ENCODE results near the gene PDPN. TPM values are rescaled to one million over a fixed set of nuclear protein-coding genes. Genes with fewer than 3 reads are reported as not detected.

The PDPN gene
- total RNA-seq, 3 donors from 2014 or later, result 18.1 to 38.8 (median 29.2) TPM

DNA sequence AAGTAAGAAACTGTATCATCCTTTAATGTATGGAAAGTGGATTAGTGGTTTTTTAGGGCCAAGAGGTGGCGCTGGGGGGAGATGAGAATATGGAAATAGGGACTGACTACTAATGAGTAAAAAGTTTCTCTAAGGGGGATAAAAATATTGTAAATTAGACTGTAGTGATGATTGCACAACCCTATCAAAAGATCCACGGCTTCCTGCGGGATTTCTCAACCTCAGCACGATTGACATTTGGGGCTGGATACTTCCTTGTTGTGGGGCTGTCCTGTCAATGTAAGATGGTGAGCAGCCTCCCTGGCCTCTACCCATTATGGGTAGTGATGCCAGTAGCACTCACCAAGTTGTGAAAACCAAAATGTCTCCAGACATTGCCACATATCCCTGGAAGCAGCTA is 80.3 kb downstream of the PDPN start:
- H3K4me1 ChIP-seq, result no peaks in the 10 kb centered on the region
- H3K4me3 ChIP-seq, result no peak overlapping the region
- no peaks in the 10 kb centered on the region for H3K36me3 ChIP-seq
- no peak for DNase-seq (ENCODE audit: low spot score in 2 of 2)
- intact Hi-C loops (cut with DNase I; ENCODE audit: low total_unique reads), result no loop called here
- H3K9me3 ChIP-seq, result no peaks in the 10 kb centered on the region
- H3K27me3 ChIP-seq, result no peaks in the 10 kb centered on the region
- no peak overlapping the region for H3K27ac ChIP-seq
- TF ChIP-seq, protein P1, sequence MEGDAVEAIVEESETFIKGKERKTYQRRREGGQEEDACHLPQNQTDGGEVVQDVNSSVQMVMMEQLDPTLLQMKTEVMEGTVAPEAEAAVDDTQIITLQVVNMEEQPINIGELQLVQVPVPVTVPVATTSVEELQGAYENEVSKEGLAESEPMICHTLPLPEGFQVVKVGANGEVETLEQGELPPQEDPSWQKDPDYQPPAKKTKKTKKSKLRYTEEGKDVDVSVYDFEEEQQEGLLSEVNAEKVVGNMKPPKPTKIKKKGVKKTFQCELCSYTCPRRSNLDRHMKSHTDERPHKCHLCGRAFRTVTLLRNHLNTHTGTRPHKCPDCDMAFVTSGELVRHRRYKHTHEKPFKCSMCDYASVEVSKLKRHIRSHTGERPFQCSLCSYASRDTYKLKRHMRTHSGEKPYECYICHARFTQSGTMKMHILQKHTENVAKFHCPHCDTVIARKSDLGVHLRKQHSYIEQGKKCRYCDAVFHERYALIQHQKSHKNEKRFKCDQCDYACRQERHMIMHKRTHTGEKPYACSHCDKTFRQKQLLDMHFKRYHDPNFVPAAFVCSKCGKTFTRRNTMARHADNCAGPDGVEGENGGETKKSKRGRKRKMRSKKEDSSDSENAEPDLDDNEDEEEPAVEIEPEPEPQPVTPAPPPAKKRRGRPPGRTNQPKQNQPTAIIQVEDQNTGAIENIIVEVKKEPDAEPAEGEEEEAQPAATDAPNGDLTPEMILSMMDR (IDR thresholded peaks at IDR 0.05), result no peak
- no peak for TF ChIP-seq POLR2AphosphoS5 (IDR thresholded peaks at IDR 0.05)
- TF ChIP-seq POLR2A (IDR thresholded peaks at IDR 0.05), result no peak

DNA sequence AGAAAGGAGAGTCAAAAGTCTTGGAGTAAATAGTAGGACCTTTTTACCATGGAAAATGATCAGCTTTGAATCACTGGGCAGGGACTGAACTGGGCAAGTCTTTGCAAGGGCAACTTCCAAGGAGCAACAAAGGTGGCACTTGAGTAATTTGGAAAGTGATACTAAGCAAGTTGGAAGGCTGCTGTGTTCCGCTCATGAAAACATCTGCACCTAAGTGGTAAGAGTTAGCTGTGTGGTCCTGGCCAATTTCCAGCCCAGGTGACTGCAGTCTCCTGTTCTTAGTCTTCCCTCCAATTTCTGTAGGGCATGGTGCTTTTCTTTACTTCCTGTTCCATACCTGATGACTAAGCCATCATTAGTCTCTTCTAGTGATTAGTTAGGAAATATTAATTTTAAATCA is 80.8 kb downstream of the PDPN start:
- Histone ChIP-seq H3K36me3 (no peaks in the 10 kb centered on the region), H3K4me3 (no peak overlapping the region), H3K4me1 (no peaks in the 10 kb centered on the region), H3K9me3 (no peaks in the 10 kb centered on the region), H3K27me3 (no peaks in the 10 kb centered on the region), H3K27ac (no peak overlapping the region)
- intact Hi-C loops (cut with DNase I; ENCODE audit: low total_unique reads), result no loop called here
- peak in 1 of 2 donors; percentile 76 for DNase-seq (ENCODE audit: low spot score in 2 of 2)
- no peak for TF ChIP-seq POLR2AphosphoS5 (IDR thresholded peaks at IDR 0.05)
- no peak for TF ChIP-seq POLR2A (IDR thresholded peaks at IDR 0.05)
- TF ChIP-seq, protein P1 (IDR thresholded peaks at IDR 0.05), result no peak

DNA sequence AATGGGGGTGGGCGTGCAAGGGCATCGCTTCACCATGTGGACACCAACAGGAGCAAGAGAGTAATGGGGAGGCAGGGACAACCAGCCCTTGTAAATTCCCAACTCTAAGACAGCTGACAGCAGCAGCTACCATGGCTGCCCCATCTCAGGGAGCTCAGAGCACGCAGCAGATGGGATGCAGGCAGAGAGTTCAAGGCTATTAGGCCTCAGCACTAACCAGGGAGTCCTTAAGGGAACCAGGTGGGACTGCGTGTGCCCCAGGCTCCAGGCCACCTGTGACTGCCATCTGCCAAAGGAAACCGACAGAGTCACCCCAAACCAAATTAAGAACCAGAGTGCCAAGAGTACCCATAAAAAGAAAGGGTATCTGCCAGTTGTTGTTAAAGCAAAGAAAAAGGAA is 82.7 kb downstream of the PDPN start:
- no peak overlapping the region for H3K4me3 ChIP-seq
- no peaks in the 10 kb centered on the region for H3K36me3 ChIP-seq
- no peaks in the 10 kb centered on the region for H3K4me1 ChIP-seq
- TF ChIP-seq POLR2A (IDR thresholded peaks at IDR 0.05), result no peak
- TF ChIP-seq, protein P1 (IDR thresholded peaks at IDR 0.05), result no peak
- TF ChIP-seq POLR2AphosphoS5 (IDR thresholded peaks at IDR 0.05), result no peak
- no peaks in the 10 kb centered on the region for H3K27me3 ChIP-seq
- peak overlapping the region in 1 of 2 donors; percentile 35 for H3K27ac ChIP-seq
- H3K9me3 ChIP-seq, result no peaks in the 10 kb centered on the region
- intact Hi-C loops (cut with DNase I; ENCODE audit: low total_unique reads), result no loop called here
- no peak for DNase-seq (ENCODE audit: low spot score in 2 of 2)

Other genes with a start within 250 kb of the PDPN start
- gene PRAMEF14, start 236.7 kb upstream of the PDPN start, total RNA-seq, result not detected
- not detected for gene PRAMEF19, start 211.9 kb upstream of the PDPN start, total RNA-seq
- not detected for gene PRAMEF17, start 194.2 kb upstream of the PDPN start, total RNA-seq
- gene PRAMEF20, start 173.4 kb upstream of the PDPN start, total RNA-seq, result not detected
- under 1 TPM in 1 of 3 donors, not detected in 2; 0.15 TPM for gene LRRC38, start 69.8 kb upstream of the PDPN start, total RNA-seq
- gene PRDM2, start 116.4 kb downstream of the PDPN start, total RNA-seq, result 10 to 100 TPM; 45.6 to 57.1 (median 47.2) TPM

Data from breast epithelium (tissue), 4 donors.